Gastroesophageal sphincter (tissue), 3 donors: ENCODE results near the gene PGLYRP2.

Experiments
- POLR2AphosphoS5 ChIP-seq: sonication (generic); formaldehyde crosslinking; IDR thresholded peaks from one replicate; pipeline ENCODE4 v1.6.1; 2017; ENCODE audit warnings: antibody characterized with exemption
- TF ChIP-seq, protein P1 (sequence below), 4 experiments: fragments of 200-600 bp in 2 of 4; fragments of 450-650 bp in 2 of 4; sonication (generic) in 1 of 4; IDR thresholded peaks; one replicate each; pipeline ENCODE4 v1.5.1; 2017 to 2019; ENCODE audit warnings: antibody characterized with exemption in 4 of 4, mild to moderate bottlenecking in 2 of 4, moderate library complexity in 2 of 4

DNA sequence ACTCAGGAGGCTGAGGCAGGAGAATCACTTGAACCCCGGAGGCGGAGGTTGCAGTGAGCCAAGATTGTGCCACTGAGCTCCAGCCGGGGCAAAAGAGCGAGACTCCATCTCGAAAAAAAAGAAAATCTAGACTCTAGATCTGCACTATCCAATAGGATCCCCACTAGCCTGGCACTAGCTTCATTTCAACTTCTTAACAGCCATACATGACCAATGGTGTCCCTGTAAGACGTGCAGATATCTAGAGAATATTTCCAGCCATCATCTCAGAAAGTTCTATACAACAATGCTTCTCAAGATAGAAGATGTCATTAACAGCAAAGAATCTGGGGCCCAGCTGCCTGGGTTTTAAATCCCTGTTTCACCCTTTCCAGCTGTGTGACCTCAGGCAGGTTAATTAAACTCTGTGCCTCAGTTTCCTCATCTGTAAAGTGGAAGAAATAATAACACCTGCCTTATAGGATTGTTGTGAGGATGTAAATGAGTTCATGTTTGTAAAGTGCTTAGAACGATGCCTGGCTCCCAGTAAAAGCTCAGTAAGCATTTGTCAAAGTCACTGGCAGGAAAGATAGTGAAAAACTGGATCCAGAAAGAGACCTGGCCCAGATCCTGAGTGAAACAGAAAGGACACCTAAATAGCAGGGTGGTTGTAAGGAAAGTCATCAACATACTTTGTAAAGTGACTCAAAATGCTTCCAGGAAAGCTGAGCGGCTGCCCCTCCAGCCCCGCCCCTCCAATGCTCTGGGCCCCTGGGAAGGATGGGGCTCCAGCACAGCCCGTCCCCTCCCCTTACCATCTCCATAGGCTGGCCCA lies 43.1 kb downstream of the PGLYRP2 start:
- peak; percentile 32 for TF ChIP-seq POLR2AphosphoS5
- TF ChIP-seq, protein P1, sequence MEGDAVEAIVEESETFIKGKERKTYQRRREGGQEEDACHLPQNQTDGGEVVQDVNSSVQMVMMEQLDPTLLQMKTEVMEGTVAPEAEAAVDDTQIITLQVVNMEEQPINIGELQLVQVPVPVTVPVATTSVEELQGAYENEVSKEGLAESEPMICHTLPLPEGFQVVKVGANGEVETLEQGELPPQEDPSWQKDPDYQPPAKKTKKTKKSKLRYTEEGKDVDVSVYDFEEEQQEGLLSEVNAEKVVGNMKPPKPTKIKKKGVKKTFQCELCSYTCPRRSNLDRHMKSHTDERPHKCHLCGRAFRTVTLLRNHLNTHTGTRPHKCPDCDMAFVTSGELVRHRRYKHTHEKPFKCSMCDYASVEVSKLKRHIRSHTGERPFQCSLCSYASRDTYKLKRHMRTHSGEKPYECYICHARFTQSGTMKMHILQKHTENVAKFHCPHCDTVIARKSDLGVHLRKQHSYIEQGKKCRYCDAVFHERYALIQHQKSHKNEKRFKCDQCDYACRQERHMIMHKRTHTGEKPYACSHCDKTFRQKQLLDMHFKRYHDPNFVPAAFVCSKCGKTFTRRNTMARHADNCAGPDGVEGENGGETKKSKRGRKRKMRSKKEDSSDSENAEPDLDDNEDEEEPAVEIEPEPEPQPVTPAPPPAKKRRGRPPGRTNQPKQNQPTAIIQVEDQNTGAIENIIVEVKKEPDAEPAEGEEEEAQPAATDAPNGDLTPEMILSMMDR (IDR thresholded peaks at IDR 0.05) = no peak
